AG10803 (cell line): ENCODE measurements around the gene BLVRA.
A peak's percentile ranks its signal among the peaks of the same experiment; 100 is the strongest.
"Not testable (repeated sequence)": the region's sequence is repeated elsewhere in the genome, so short reads cannot be mapped to it uniquely, and the experiment has no call there.

Source experiments
- DNase-seq: peaks from one replicate; pipeline ENCODE4 v3.0.0; 2010; ENCODE audit warnings: low read depth
- H3K4me3 ChIP-seq: 2 replicates; pipeline ENCODE4 v1.5.1; 2011; ENCODE audit warnings: mild to moderate bottlenecking, low read length, control low read depth
- TF ChIP-seq, protein P1 (sequence below): conservative IDR thresholded peaks from 2 replicates; pipeline ENCODE4 v1.5.1; 2011; ENCODE audit warnings: mild to moderate bottlenecking, low read length, control low read depth, inconsistent platforms

BLVRA gene

DNA sequence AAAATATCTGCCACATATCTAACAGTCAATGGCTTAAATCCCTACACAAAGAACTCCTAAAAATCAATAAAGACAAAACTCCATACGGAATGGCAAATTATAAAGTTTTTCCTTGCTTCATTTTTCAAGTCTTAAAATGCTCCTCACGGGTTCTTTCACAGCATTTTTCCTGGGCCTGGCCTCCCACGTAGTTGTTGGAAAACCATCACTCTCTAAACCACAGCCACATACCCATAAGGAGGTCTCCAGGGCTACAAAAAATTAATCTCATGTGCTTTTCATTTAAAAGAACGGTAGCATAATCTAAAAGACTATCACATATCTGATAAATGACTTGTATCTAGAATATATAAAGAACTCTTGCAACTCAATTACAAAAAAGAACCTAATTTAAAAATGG, 32.0 kb upstream of the BLVRA start:
- TF ChIP-seq, protein P1, sequence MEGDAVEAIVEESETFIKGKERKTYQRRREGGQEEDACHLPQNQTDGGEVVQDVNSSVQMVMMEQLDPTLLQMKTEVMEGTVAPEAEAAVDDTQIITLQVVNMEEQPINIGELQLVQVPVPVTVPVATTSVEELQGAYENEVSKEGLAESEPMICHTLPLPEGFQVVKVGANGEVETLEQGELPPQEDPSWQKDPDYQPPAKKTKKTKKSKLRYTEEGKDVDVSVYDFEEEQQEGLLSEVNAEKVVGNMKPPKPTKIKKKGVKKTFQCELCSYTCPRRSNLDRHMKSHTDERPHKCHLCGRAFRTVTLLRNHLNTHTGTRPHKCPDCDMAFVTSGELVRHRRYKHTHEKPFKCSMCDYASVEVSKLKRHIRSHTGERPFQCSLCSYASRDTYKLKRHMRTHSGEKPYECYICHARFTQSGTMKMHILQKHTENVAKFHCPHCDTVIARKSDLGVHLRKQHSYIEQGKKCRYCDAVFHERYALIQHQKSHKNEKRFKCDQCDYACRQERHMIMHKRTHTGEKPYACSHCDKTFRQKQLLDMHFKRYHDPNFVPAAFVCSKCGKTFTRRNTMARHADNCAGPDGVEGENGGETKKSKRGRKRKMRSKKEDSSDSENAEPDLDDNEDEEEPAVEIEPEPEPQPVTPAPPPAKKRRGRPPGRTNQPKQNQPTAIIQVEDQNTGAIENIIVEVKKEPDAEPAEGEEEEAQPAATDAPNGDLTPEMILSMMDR, result no peak
- DNase-seq, result peak; percentile 50
- no peak overlapping the region for H3K4me3 ChIP-seq

- TF ChIP-seq, protein P1, result no peak
- DNase-seq, result no peak
- H3K4me3 ChIP-seq, result no peak overlapping the region
Measured at GRCh38 chr7:43727003-43727402, 31.5 kb upstream of the BLVRA start.

DNA sequence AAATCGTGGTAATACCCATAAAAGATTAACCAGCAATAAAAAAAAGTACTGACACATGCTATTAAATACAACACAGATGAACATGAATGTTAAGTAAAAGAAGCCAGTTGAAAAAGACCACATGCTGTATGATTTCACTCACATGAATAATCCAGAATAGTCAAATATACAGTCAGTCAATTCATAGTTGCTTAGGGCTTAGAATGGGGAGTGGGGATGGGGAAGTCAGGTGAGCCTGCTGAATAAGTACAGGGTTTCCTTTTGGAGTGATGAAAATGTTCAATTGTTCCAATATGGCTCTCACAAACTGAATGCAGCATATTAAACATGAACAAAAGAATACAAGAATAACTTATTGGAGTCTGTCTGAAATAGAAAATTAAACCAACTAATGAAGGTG, 31.0 kb upstream of the BLVRA start:
- no peak for DNase-seq
- TF ChIP-seq, protein P1, result no peak
- no peak overlapping the region for H3K4me3 ChIP-seq

DNA sequence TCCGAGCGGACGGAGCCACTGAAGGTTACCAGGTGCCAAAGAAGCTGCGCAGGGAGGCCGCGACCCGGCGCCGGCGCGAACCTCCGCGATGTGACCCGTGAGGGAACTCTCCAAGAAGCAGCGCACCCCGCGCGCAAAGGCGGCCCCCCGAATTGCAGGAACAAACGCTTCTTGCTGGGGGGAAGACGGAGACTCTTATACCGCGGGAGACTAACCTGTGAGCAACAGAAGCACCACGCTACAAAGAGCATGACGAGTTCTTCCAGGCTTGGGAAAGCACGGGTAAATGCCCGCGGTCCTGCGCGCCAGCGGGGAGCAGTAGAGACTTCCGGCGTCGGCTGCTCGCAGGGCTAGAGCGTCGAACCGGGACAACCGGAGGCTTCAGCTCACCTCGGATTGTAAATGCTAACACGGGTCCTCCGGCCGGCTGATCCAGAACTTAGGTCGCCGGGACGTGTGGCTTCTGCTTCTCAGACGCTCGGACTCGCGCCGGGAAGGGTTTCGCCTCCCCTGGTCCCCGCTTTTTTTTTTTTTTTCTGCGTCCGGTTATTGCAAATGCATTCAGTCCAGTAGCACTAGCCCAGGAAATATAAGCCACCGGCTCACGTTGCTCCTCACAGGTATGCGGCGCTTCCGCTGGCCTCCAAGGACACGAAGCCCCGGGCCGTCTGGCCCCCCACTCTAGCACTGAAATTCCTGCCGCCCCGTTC, 29.1 kb upstream of the BLVRA start, which contains the start of gene COA1:
Gene COA1, minus strand, starts transcription at position 310 of the 710 bp plus-strand sequence. CDS start 80,909 bp downstream, outside the sequence.
- TF ChIP-seq, protein P1, result no peak; the same call in 1 of the 2 replicates
- DNase-seq, result peak; percentile 93
- H3K4me3 ChIP-seq, result peak within 1 kb of the TSS; percentile 84

DNA sequence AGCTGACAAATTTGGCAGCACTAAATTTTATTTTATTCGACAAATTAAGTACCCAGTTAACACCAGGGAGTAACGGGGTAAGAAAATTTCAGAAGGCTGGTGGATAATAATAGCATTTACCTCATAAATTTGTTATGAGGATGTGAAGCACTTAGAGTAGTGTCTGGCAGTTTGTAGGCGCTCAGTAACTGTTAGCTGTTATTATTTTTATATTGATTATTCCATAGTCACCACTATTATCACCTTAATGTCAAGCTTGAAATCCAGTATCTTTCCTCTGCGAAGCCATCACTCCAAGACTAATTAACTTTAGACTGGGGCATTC, 28.6 kb upstream of the BLVRA start:
- H3K4me3 ChIP-seq, result peak overlapping the region; percentile 84
- no peak for DNase-seq
- TF ChIP-seq, protein P1, result no peak

GRCh38 chr7:43731494-43731893, 27.0 kb upstream of the BLVRA start:
- not testable (repeated sequence) for DNase-seq, H3K4me3 ChIP-seq

DNA sequence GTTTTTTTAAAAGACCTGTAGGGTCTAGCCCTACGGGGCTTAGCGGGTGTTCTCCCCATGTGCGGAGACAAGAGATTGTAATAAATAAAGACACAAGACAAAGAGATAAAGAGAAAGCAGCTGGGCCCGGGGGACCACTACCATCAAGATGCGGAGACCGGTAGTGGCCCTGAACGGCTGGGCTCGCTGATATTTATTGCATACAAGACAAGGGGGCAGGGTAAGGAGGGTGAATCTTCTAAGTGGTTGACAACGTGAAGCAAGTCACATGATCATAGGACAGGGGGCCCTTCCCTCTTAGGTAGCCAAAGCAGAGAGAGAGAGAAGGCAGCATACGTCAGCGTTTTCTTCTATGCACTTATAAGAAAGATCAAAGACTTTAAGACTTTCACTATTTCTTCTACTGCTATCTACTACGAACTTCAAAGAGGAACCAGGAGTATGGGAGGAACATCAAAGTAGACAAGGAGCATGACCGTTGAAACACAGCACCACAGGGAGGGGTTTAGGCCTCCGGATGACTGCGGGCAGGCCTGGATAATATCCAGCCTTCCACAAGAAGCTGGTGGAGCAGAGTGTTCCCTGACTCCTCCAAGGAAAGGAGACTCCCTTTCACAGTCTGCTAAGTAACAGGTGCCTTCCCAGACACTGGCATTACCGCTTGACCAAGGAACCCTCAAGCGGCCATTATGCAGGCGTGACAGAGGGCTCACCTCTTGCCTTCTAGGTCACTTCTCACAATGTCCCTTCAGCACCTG, 23.7 kb upstream of the BLVRA start:
- not testable (repeated sequence) for DNase-seq, H3K4me3 ChIP-seq

GRCh38 chr7:43735403-43735801, 23.1 kb upstream of the BLVRA start:
- no peak overlapping the region for H3K4me3 ChIP-seq
- TF ChIP-seq, protein P1, result no peak
- DNase-seq, result no peak
